AG04450 (cell line): Measurements from ENCODE around the gene TTC16. TPM values are rescaled to one million over a fixed set of nuclear protein-coding genes. Genes with fewer than 3 reads are reported as not detected.
A peak's percentile ranks its signal among the peaks of the same experiment; 100 is the strongest.

Experiments used
- CTCF ChIA-PET: fragments of 300-600, 350-600 bp; formaldehyde crosslinking; extraction: SDS; loops from one replicate; lab custom pipeline; 2022; ENCODE audit warnings: antibody characterized with exemption, inconsistent platforms; lab: Charles Lee
- POLR2A ChIA-PET: fragments of 350-600 bp; formaldehyde crosslinking; extraction: SDS; loops from one replicate; lab custom pipeline; 2021; ENCODE audit warnings: antibody characterized with exemption, inconsistent platforms; lab: Yijun Ruan, JAX
- DNase-seq: peaks from one replicate; pipeline ENCODE4 v3.0.0-alpha.2; 2011; ENCODE audit warnings: low read depth, low spot score
- H3K27ac ChIP-seq: one replicate; pipeline ENCODE4 v1.5.1; 2012; ENCODE audit warnings: low read depth, low read length, control low read depth
- H3K27me3 ChIP-seq: one replicate; pipeline ENCODE4 v1.6.0; 2012; ENCODE audit warnings: low read length; ENCODE audit not compliant: control insufficient read depth, insufficient read depth
- H3K4me3 ChIP-seq: 2 replicates; pipeline ENCODE4 v1.5.1; 2011; ENCODE audit warnings: mild to moderate bottlenecking, low read depth, low read length, control low read depth
- H3K9me3 ChIP-seq: 2 replicates; pipeline ENCODE4 v1.5.1; 2012; ENCODE audit warnings: low read length; ENCODE audit not compliant: control insufficient read depth, insufficient read depth
- polyA plus RNA-seq: library from polyadenylated mRNA; depleted of rRNA; stranded (reverse); fragments of >200 nt; gene quantifications from 2 replicates; pipeline ENCODE4 v1.2.3, GENCODE V29; 2011
- TF ChIP-seq, protein P1 (sequence below): IDR thresholded peaks from 2 replicates; pipeline ENCODE4 v1.5.1; 2011; ENCODE audit warnings: low read depth, low read length, control low read depth, inconsistent platforms

The TTC16 gene
- polyA plus RNA-seq, 1 experiment, result not detected

DNA sequence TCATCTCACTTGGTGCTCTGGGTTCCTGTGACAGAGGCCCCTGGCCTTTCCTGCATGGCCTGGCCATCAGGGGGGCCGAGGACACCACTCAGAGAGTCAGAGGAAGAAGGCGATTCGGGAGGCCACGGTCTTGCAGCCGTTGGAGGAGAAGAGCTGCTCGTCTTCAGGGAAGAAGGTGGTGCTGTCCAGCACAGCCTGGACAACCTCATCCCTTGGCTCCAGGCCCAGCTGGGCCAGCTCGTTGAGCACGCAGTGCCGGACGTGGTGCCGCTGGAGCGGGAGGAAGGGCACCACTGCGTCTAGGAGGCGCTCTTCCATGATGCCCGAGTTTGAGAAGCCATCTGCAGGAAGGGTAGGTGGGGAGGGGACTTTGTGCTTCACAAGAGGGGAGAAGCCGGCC lies 16.1 kb downstream of the TTC16 start:
- H3K9me3 ChIP-seq, result no peaks in the 10 kb centered on the region; the same call in 1 of the 2 replicates
- no peak overlapping the region for H3K4me3 ChIP-seq
- ChIA-PET POLR2A (no interaction called here), CTCF (no interaction called here)
- no peaks in the 10 kb centered on the region for H3K27me3 ChIP-seq
- no peak for DNase-seq
- TF ChIP-seq, protein P1, sequence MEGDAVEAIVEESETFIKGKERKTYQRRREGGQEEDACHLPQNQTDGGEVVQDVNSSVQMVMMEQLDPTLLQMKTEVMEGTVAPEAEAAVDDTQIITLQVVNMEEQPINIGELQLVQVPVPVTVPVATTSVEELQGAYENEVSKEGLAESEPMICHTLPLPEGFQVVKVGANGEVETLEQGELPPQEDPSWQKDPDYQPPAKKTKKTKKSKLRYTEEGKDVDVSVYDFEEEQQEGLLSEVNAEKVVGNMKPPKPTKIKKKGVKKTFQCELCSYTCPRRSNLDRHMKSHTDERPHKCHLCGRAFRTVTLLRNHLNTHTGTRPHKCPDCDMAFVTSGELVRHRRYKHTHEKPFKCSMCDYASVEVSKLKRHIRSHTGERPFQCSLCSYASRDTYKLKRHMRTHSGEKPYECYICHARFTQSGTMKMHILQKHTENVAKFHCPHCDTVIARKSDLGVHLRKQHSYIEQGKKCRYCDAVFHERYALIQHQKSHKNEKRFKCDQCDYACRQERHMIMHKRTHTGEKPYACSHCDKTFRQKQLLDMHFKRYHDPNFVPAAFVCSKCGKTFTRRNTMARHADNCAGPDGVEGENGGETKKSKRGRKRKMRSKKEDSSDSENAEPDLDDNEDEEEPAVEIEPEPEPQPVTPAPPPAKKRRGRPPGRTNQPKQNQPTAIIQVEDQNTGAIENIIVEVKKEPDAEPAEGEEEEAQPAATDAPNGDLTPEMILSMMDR, result no peak
- no peak overlapping the region for H3K27ac ChIP-seq

DNA sequence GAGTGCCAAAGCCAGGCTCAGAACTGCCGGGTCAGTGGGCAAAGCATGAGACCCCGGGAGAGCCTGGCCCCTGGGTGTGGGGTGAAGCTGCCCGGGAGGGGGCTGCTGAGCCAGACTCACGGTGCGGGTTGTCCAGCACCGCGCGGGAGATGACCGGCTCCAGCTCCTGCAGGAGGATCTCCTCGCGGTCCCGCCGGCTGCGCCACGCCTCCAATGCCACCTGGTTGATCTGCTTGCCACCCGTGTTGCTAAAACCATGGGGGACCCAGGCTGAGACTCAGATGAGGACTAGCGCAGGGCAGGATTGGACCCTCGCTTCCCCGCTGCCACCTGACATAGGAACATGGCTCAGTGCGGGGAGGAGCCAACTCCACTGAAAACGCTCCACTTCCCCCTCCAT lies 16.6 kb downstream of the TTC16 start:
- CTCF ChIA-PET, result interaction anchor here (0.8 kb wide), 1 partner anchor 143 kb away, joined by 4 read pairs; no protein-coding TSS in a partner anchor
- H3K27me3 ChIP-seq, result no peaks in the 10 kb centered on the region

GRCh38 chr9:127733614-127734013 lies 17.7 kb downstream of the TTC16 start:
- ChIA-PET POLR2A (no interaction called here), CTCF (interaction anchor here (0.8 to 1.7 kb wide), 4 partner anchors 9 to 213 kb away, joined by 4 to 21 read pairs (median 9); partner anchors contain the start of genes PTRH1 and TTC16)

More for the DNA sequence above, 16.6 kb downstream of the TTC16 start:
- POLR2A ChIA-PET, result no interaction called here
- Histone ChIP-seq H3K9me3 (no peaks in the 10 kb centered on the region; the same call in 1 of the 2 replicates), H3K27ac (no peak overlapping the region), H3K4me3 (no peak overlapping the region)
- no peak for DNase-seq
- TF ChIP-seq, protein P1, result no peak

GRCh38 chr9:127734247-127734746 lies 18.4 kb downstream of the TTC16 start:
- no peak for DNase-seq
- peak overlapping the region; percentile 21 for H3K27ac ChIP-seq
- peak overlapping the region; percentile 72 for H3K4me3 ChIP-seq
- TF ChIP-seq, protein P1, result no peak; the same call in 1 of the 2 replicates
- H3K27me3 ChIP-seq, result no peaks in the 10 kb centered on the region
- POLR2A ChIA-PET, result interaction anchor here (0.5 to 1.5 kb wide), 12 partner anchors 11 to 376 kb away, joined by 3 to 9 read pairs (median 4); partner anchors contain the start of genes CDK9, PTRH1, ST6GALNAC4 and STXBP1
- CTCF ChIA-PET, result interaction anchor here (0.7 to 2.4 kb wide), 62 partner anchors 9 to 278 kb away, joined by 3 to 62 read pairs (median 5); partner anchors contain the start of genes ENG, PTRH1, SH2D3C and ST6GALNAC4
- H3K9me3 ChIP-seq, result no peaks in the 10 kb centered on the region; the same call in 1 of the 2 replicates

More at GRCh38 chr9:127733614-127734013, 17.7 kb downstream of the TTC16 start:
- Histone ChIP-seq H3K9me3 (no peaks in the 10 kb centered on the region; the same call in 1 of the 2 replicates), H3K27me3 (no peaks in the 10 kb centered on the region), H3K27ac (no peak overlapping the region), H3K4me3 (no peak overlapping the region)
- TF ChIP-seq, protein P1, result no peak
- no peak for DNase-seq
